ENCODE data around the gene OGA. TPM values are rescaled to one million over a fixed set of nuclear protein-coding genes. Genes with fewer than 3 reads are reported as not detected.

Gene OGA
- total and polyA plus RNA-seq, 2 of the 8 experiments (the other 6 are each of a cell fraction or from before 2014, with no cell fraction given), result 31.2 to 107 TPM

DNA sequence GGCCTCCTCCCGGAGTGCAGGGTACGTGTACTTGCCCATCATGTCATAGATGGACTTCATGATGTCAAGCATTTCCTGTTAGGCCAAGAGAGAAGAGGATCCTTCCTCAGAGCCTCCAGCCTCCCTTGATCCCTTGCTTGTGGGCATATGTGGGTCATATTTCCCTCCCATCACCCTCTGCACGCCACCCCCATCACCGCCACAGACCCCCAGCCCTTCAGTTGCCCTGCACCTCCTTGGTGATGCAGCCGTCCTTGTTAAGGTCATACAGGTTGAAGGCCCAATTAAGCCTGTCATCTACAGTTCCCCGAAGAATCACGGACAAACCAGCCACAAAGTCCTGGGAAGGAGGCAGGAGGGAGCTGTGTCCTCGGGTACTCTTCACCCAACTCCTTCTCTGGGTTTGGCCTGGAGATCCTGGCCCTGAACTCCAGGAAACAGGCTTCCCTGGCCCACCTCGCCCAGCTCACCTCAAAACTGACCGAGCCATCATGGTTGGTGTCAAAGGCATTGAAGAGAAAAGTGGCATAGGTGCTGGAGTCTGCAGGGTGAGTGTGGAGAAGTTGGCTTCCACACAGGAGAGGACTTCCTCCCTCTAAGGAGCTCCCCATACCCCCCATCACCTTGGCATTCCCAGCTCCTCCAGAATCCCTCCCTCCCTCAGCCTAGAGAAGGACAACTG is 9.8 kb upstream of the OGA start (continued):
- TF ChIP-seq SIN3A (conservative IDR thresholded peaks at IDR 0.05 in 1 of 2, IDR thresholded peaks at IDR 0.05 in 1 of 2; ENCODE audit: low read depth in 1 of 2, low read length in 2 of 2), result no peak

Data from H1 (cell line).